K562 (cell line): ENCODE results near the gene AGTR1. TPM values are rescaled to one million over a fixed set of nuclear protein-coding genes. Genes with fewer than 3 reads are reported as not detected.

Experiments
- ATAC-seq: fragments of 200-7000 bp; cut with Tn5 transposase; 3 replicates; pipeline ENCODE4 v1.9.1; 2020; ENCODE audit warnings: moderate library complexity
- BruUV-seq: library from RNA; stranded (reverse); fragments of 400-500 nt; replicated peaks from 2 replicates; lab custom pipeline; 2021; lab: Mats Ljungman, UMichigan
- CTCF ChIA-PET: fragments of 300-600 bp; formaldehyde crosslinking; extraction: SDS; loops from one replicate; lab custom pipeline; 2021; ENCODE audit warnings: low intra/inter-chr PET ratio; lab: Yijun Ruan, JAX
- POLR2A ChIA-PET: fragments of 300-600, 350-650 bp; sonication (Branson Sonifier 250); formaldehyde crosslinking; extraction: SDS; loops from one replicate; lab custom pipeline; 2021; ENCODE audit warnings: antibody characterized with exemption, inconsistent platforms; lab: Yijun Ruan, JAX
- DNase-seq, 4 experiments: peaks; one replicate each; pipeline versions ENCODE4 v3.0.0 to v3.0.0-alpha.2; 2011 to 2018; ENCODE audit warnings: low spot score in 3 of 4, mixed read lengths in 3 of 4; ENCODE audit errors: extremely low read depth in 1 of 4
- FAIRE-seq: peaks from 2 replicates; lab custom pipeline; 2011; peaks lifted over from hg19 to GRCh38; lab: Jason Lieb, UNC
- H2AFZ ChIP-seq: 2 replicates; pipeline ENCODE4 v1.6.0; 2011; ENCODE audit warnings: low read depth, low read length, control low read depth, inconsistent platforms
- H3K27ac ChIP-seq: fragments of 200-600 bp; 3 replicates; pipeline ENCODE4 v1.8.0; 2011; ENCODE audit warnings: low read depth, mild to moderate bottlenecking, control low read depth, inconsistent platforms, low read length, moderate library complexity, mixed read lengths; ENCODE audit errors: extremely low read depth
- H3K27me3 ChIP-seq, 2 experiments: fragments of 300-600 bp in 1 of 2; 2 replicates in 1 of 2; 3 replicates in 1 of 2; pipeline versions ENCODE4 v1.6.0 to v1.8.0; 2011; ENCODE audit warnings: inconsistent platforms in 2 of 2, low read length in 2 of 2, mild to moderate bottlenecking in 1 of 2, mixed read lengths in 1 of 2, moderate library complexity in 1 of 2; ENCODE audit not compliant: control insufficient read depth in 2 of 2, insufficient read depth in 2 of 2
- H3K36me3 ChIP-seq: fragments of 300-600 bp; 3 replicates; pipeline ENCODE4 v1.8.0; 2011; ENCODE audit warnings: mild to moderate bottlenecking, low read length, inconsistent platforms; ENCODE audit not compliant: control insufficient read depth, insufficient read depth
- H3K4me1 ChIP-seq, 2 experiments: fragments of 200-600 bp in 1 of 2; replicated peaks in 1 of 2; 2 replicates in 1 of 2; 3 replicates in 1 of 2; pipeline versions ENCODE4 v1.5.1 to v1.8.0; 2011; ENCODE audit warnings: inconsistent platforms in 2 of 2, low read length in 2 of 2, mild to moderate bottlenecking in 1 of 2, mixed read lengths in 1 of 2, moderate library complexity in 1 of 2; ENCODE audit not compliant: control insufficient read depth in 2 of 2, insufficient read depth in 2 of 2
- H3K4me2 ChIP-seq: 2 replicates; pipeline ENCODE4 v1.6.1; 2011; ENCODE audit warnings: low read length, control low read depth, inconsistent platforms, mixed read lengths; ENCODE audit not compliant: insufficient read depth
- H3K4me3 ChIP-seq: fragments of 200-600 bp; sonication (generic), shearing (Covaris generic); 2 replicates; pipeline ENCODE4 v1.5.1; 2016; ENCODE audit warnings: control low read depth, inconsistent platforms
- H3K79me2 ChIP-seq: fragments of 200-600 bp; 3 replicates; pipeline ENCODE4 v1.8.0; 2011; ENCODE audit warnings: low read length, inconsistent platforms; ENCODE audit not compliant: control insufficient read depth, insufficient read depth
- H3K9ac ChIP-seq, 2 experiments: 2 replicates each; pipeline versions ENCODE4 v1.6.0 to v1.6.1; 2011; ENCODE audit warnings: low read depth in 2 of 2, low read length in 2 of 2, control low read depth in 1 of 2, inconsistent platforms in 1 of 2, mild to moderate bottlenecking in 1 of 2, mixed read lengths in 1 of 2; ENCODE audit not compliant: insufficient read depth in 1 of 2
- H3K9me1 ChIP-seq: one replicate; pipeline ENCODE4 v1.6.0; 2011; ENCODE audit warnings: inconsistent platforms, mild to moderate bottlenecking, low read length, moderate library complexity; ENCODE audit not compliant: control insufficient read depth, insufficient read depth
- H3K9me3 ChIP-seq: replicated peaks from 2 replicates; pipeline ENCODE4 v1.5.1; 2011; ENCODE audit warnings: low read depth, low read length, inconsistent platforms; ENCODE audit not compliant: control insufficient read depth, insufficient read depth
- H4K20me1 ChIP-seq: replicated peaks from 2 replicates; pipeline ENCODE4 v1.6.1; 2011; ENCODE audit warnings: low read length, inconsistent platforms, mixed read lengths; ENCODE audit not compliant: control insufficient read depth, insufficient read depth
- CBX3 ChIP-seq, 2 experiments: IDR thresholded peaks; 1 replicate in 1 of 2; 2 replicates in 1 of 2; pipeline ENCODE4 v1.6.1; 2012; ENCODE audit warnings: inconsistent platforms in 2 of 2, low read length in 2 of 2, borderline replicate concordance in 1 of 2, control low read depth in 1 of 2
- EP400 ChIP-seq: fragments of 450-650 bp; IDR thresholded peaks from 2 replicates; pipeline ENCODE4 v1.6.1; 2017; ENCODE audit warnings: antibody characterized with exemption, mild to moderate bottlenecking, moderate library complexity
- GABPB2 ChIP-seq: fragments of 250-450 bp; sonication (Bioruptor Pico); conservative IDR thresholded peaks from 2 replicates; pipeline ENCODE4 v1.5.1; 2021; ENCODE audit warnings: mild to moderate bottlenecking
- HDAC8 ChIP-seq: fragments of 450-650 bp; IDR thresholded peaks from 2 replicates; pipeline ENCODE4 v1.6.1; 2016; ENCODE audit warnings: mild to moderate bottlenecking, missing genetic modification characterization, moderate library complexity, missing compliant biosample characterization
- MAFG ChIP-seq: fragments of 450-650 bp; conservative IDR thresholded peaks from 2 replicates; pipeline ENCODE4 v1.6.1; 2016; ENCODE audit warnings: missing genetic modification characterization, missing compliant biosample characterization
- NFIC ChIP-seq: fragments of 450-650 bp; IDR thresholded peaks from 2 replicates; pipeline ENCODE4 v1.6.1; 2017; ENCODE audit warnings: mild to moderate bottlenecking, inconsistent platforms
- SMARCB1 ChIP-seq: IDR thresholded peaks from 2 replicates; pipeline ENCODE4 v1.6.1; 2011; ENCODE audit warnings: improper control_type of control experiment, low read depth; ENCODE audit not compliant: insufficient read length
- THRAP3 ChIP-seq: fragments of 450-650 bp; IDR thresholded peaks from 2 replicates; pipeline ENCODE4 v1.6.1; 2016; ENCODE audit warnings: mild to moderate bottlenecking, inconsistent platforms, borderline replicate concordance
- ZFP30 ChIP-seq: fragments of 250-450 bp; sonication (Bioruptor Pico); IDR thresholded peaks from 2 replicates; pipeline ENCODE4 v1.8.0; 2022; ENCODE audit warnings: moderate library complexity, mild to moderate bottlenecking, inconsistent platforms, borderline replicate concordance
- ZFPM2 ChIP-seq: fragments of 250-450 bp; sonication (Bioruptor Pico); IDR thresholded peaks from 2 replicates; pipeline ENCODE4 v1.5.1; 2022; ENCODE audit warnings: mild to moderate bottlenecking
- ZNF263 ChIP-seq: sonication (generic); formaldehyde crosslinking; IDR thresholded peaks from 2 replicates; pipeline ENCODE4 v1.8.0; 2022; ENCODE audit warnings: mild to moderate bottlenecking, missing genetic modification reagents, borderline replicate concordance
- ZNF384 ChIP-seq: IDR thresholded peaks from 2 replicates; pipeline ENCODE4 v1.6.1; 2012; ENCODE audit warnings: low read depth, low read length, improper control_type of control experiment
- ZNF57 ChIP-seq: fragments of 450-650 bp; formaldehyde crosslinking; IDR thresholded peaks from 2 replicates; pipeline ENCODE4 v1.4.0; 2020; ENCODE audit warnings: mild to moderate bottlenecking, moderate library complexity
- ZNF639 ChIP-seq, 2 experiments: fragments of 200-800 bp in 1 of 2; sonication (Bioruptor generic) in 1 of 2; sonication (generic) in 1 of 2; formaldehyde crosslinking in 1 of 2; IDR thresholded peaks in 1 of 2; conservative IDR thresholded peaks in 1 of 2; 2 replicates each; pipeline versions ENCODE4 v1.5.0 to v1.6.1; 2016 to 2020; ENCODE audit warnings: missing compliant biosample characterization in 1 of 2, missing genetic modification characterization in 1 of 2, missing genetic modification reagents in 1 of 2
- whole genome bisulfite sequencing: fragments of 100-300 bp; shearing (Covaris generic); methylation state at CpG from one replicate; pipeline ENCODE4 v1.1.6; 2016; ENCODE audit warnings: low coverage, mixed read lengths; ENCODE audit not compliant: insufficient coverage; ENCODE audit errors: missing lambda C conversion rate; 5-methylcytosine and 5-hydroxymethylcytosine counted together
- in situ Hi-C: fragments of 300-500 bp; cut with MboI; formaldehyde crosslinking; loops from 4 replicates; pipeline ENCODE4 v1.15.0; 2018; ENCODE audit warnings: inconsistent platforms, mixed read lengths
- intact Hi-C: fragments of 100-400 bp; cut with micrococcal nuclease; formaldehyde crosslinking; loops from 2 replicates; pipeline ENCODE4 v1.14.2; 2022
- polyA plus RNA-seq, 8 experiments: library from polyadenylated mRNA; depleted of rRNA in 4 of 8; stranded (reverse) in 5 of 8; unstranded in 3 of 8; fragments of >200 nt; fragmentation: Nextera tagmentation in 2 of 8; fragmentation: Illumina TruSeq in 1 of 8; extraction: Ambion mirVana in 2 of 8; extraction: Trizol in 1 of 8; gene quantifications; 2 replicates each; pipeline versions ENCODE4 v1.2.1 to v1.2.3, GENCODE V29; 2011 to 2014; ENCODE audit warnings: inconsistent platforms in 1 of 8, missing spikeins in 1 of 8
- small RNA-seq: library from RNA; depleted of rRNA; stranded (forward); fragments of <200 nt; gene quantifications from one replicate; pipeline ENCODE3, GENCODE V24; 2014
- total RNA-seq, 7 experiments: library from RNA; depleted of rRNA in 6 of 7; stranded (reverse); fragments of >200 nt in 6 of 7; fragmentation: Illumina TruSeq in 2 of 7; extraction: Trizol in 2 of 7; gene quantifications; 2 replicates each; pipeline versions ENCODE4 v1.2.1 to v1.2.3, GENCODE V29; 2011 to 2021; ENCODE audit warnings: low replicate concordance in 1 of 7

AGTR1 gene
- total and polyA plus RNA-seq, 9 of the 15 experiments (the other 6 are each of a cell fraction or from before 2014, with no cell fraction given) = not detected

- Histone ChIP-seq H2AFZ (no peak overlapping the region), H4K20me1 (no peaks in the 10 kb centered on the region), H3K4me1 (no peaks in the 10 kb centered on the region), H3K4me2 (no peak overlapping the region), H3K4me3 (no peak overlapping the region), H3K27me3 (no peaks in the 10 kb centered on the region), H3K79me2 (no peaks in the 10 kb centered on the region), H3K9me1 (no peaks in the 10 kb centered on the region), H3K9ac (no peak overlapping the region), H3K27ac (no peak overlapping the region), H3K9me3 (0 out of 2 replicates have a peak, but pooled peaks cover 2% of the 10 kb centered on the region), H3K36me3 (no peaks in the 10 kb centered on the region)
- WGBS = 0% methylated on average over 1 of the region's 1 CpG
- no peak for ATAC-seq
- ChIA-PET POLR2A (no interaction called here), CTCF (no interaction called here)
- no TSS peak for BruUV-seq
- intact Hi-C loops (no loop called here), in situ Hi-C loops (no loop called here)
- FAIRE-seq = no peak
- TF ChIP-seq ZFPM2 (CRISPR knock-in tag) (no peak), GABPB2 (CRISPR knock-in tag) (no peak), MAFG (no peak), SMARCB1 (no peak), NFIC (no peak), ZFP30 (CRISPR knock-in tag) (no peak), ZNF384 (no peak), ZNF57 (CRISPR knock-in tag) (no peak), EP400 (no peak), CBX3 (IDR thresholded peaks at IDR 0.05; ENCODE audit: borderline replicate concordance in 1 of 2, low read length in 2 of 2) (no peak), ZNF639 (CRISPR knock-in tag; conservative IDR thresholded peaks at IDR 0.05 in 1 of 2, IDR thresholded peaks at IDR 0.05 in 1 of 2) (no peak), ZNF263 (CRISPR knock-in tag) (no peak), HDAC8 (tag) (no peak), THRAP3 (no peak)
- DNase-seq = no peak
These were observed 94.8 kb downstream of the AGTR1 start for GRCh38 chr3:148792516-148792915.

Small RNA genes within 50 kb of the gene (small RNA-seq; reads per million reads assigned to genes)
- gene RPL38P1 = not detected

Other genes with a start within 250 kb of the AGTR1 start
- gene CPB1, start 129.9 kb downstream of the AGTR1 start, total RNA-seq (2014; rRNA removed) = not detected in 2 replicates
- not detected in 2 replicates for gene CPB1, start 129.9 kb downstream of the AGTR1 start, total RNA-seq (2014; rRNA removed; fragmentation: Illumina TruSeq; extraction: Trizol)
- not detected in 2 replicates for gene CPB1, start 129.9 kb downstream of the AGTR1 start, total RNA-seq (2015; rRNA removed; fragmentation: Illumina TruSeq; extraction: Trizol)
- 3.7 and 4.0 TPM in 2 replicates for gene CPB1, start 129.9 kb downstream of the AGTR1 start, total RNA-seq (2021)
- not detected in 2 replicates for gene CPB1, start 129.9 kb downstream of the AGTR1 start, polyA plus RNA-seq (2011; rRNA removed)
- gene CPB1, start 129.9 kb downstream of the AGTR1 start, polyA plus RNA-seq (2014; fragmentation: Illumina TruSeq; extraction: Trizol) = not detected in 2 replicates
- not detected for gene CPB1, start 129.9 kb downstream of the AGTR1 start, polyA plus RNA-seq (2014; fragmentation: Nextera tagmentation; extraction: Ambion mirVana)
- not detected in 2 replicates for gene CPB1, start 129.9 kb downstream of the AGTR1 start, polyA plus RNA-seq (2014; rRNA removed)
- not detected in 2 replicates for gene CPA3, start 167.4 kb downstream of the AGTR1 start, total RNA-seq (2014; rRNA removed)
- gene CPA3, start 167.4 kb downstream of the AGTR1 start, total RNA-seq (2014; rRNA removed; fragmentation: Illumina TruSeq; extraction: Trizol) = not detected in 2 replicates
- not detected in 2 replicates for gene CPA3, start 167.4 kb downstream of the AGTR1 start, total RNA-seq (2015; rRNA removed; fragmentation: Illumina TruSeq; extraction: Trizol)
- gene CPA3, start 167.4 kb downstream of the AGTR1 start, total RNA-seq (2021) = not detected in 2 replicates
- gene CPA3, start 167.4 kb downstream of the AGTR1 start, polyA plus RNA-seq (2011; rRNA removed) = not detected in 2 replicates
- gene CPA3, start 167.4 kb downstream of the AGTR1 start, polyA plus RNA-seq (2014; fragmentation: Illumina TruSeq; extraction: Trizol) = not detected in 2 replicates
- gene CPA3, start 167.4 kb downstream of the AGTR1 start, polyA plus RNA-seq (2014; fragmentation: Nextera tagmentation; extraction: Ambion mirVana) = not detected
- gene CPA3, start 167.4 kb downstream of the AGTR1 start, polyA plus RNA-seq (2014; rRNA removed) = not detected in 2 replicates